Measurements from ENCODE around the gene RASGRF2. TPM values are rescaled to one million over a fixed set of nuclear protein-coding genes. Genes with fewer than 3 reads are reported as not detected.

The RASGRF2 gene
- total RNA-seq, 4 donors from 2014 or later, result 3.6 to 6.3 (median 4.8) TPM

GRCh38 chr5:81181576-81182316 lies 221.6 kb downstream of the RASGRF2 start:
- no peak for TF ChIP-seq CTCF (IDR thresholded peaks at IDR 0.05 in 4 of 5, conservative IDR thresholded peaks at IDR 0.05 in 1 of 5)
- TF ChIP-seq POLR2A (IDR thresholded peaks at IDR 0.05), result no peak
- Histone ChIP-seq H3K9me3 (no peaks in the 10 kb centered on the region), H3K27me3 (no peaks in the 10 kb centered on the region), H3K4me3 (no peak overlapping the region), H3K36me3 (no peaks in the 10 kb centered on the region), H3K4me1 (no peaks in the 10 kb centered on the region), H3K27ac (no peak overlapping the region)
- DNase-seq, result no peak
- intact Hi-C loops (cut with DNase I; ENCODE audit: low total_unique reads) (no loop called here), in situ Hi-C loops (cut with MboI; ENCODE audit: low sequenced_read_pairs in 4 of 4) (no loop called here)
- ATAC-seq, result no peak

- no peaks in the 10 kb centered on the region for H3K36me3 ChIP-seq
- H3K4me3 ChIP-seq, result no peak overlapping the region
- no peak for TF ChIP-seq POLR2A (IDR thresholded peaks at IDR 0.05)
- no peak for TF ChIP-seq CTCF (IDR thresholded peaks at IDR 0.05 in 4 of 5, conservative IDR thresholded peaks at IDR 0.05 in 1 of 5)
- no peak for ATAC-seq
- in situ Hi-C loops (cut with MboI; ENCODE audit: low sequenced_read_pairs in 4 of 4), result no loop called here
- DNase-seq, result no peak
- H3K4me1 ChIP-seq, result no peaks in the 10 kb centered on the region
- H3K27me3 ChIP-seq, result no peaks in the 10 kb centered on the region
- no peak overlapping the region for H3K27ac ChIP-seq
- intact Hi-C loops (cut with DNase I; ENCODE audit: low total_unique reads), result no loop called here
- no peaks in the 10 kb centered on the region for H3K9me3 ChIP-seq
Observed at GRCh38 chr5:81182396-81183390, 222.5 kb downstream of the RASGRF2 start.

GRCh38 chr5:81183811-81184748 lies 223.9 kb downstream of the RASGRF2 start:
- no peaks in the 10 kb centered on the region for H3K36me3 ChIP-seq
- H3K9me3 ChIP-seq, result no peaks in the 10 kb centered on the region
- no peak overlapping the region for H3K27ac ChIP-seq
- no peaks in the 10 kb centered on the region for H3K4me1 ChIP-seq
- TF ChIP-seq POLR2A (IDR thresholded peaks at IDR 0.05) (no peak), CTCF (IDR thresholded peaks at IDR 0.05 in 4 of 5, conservative IDR thresholded peaks at IDR 0.05 in 1 of 5) (no peak)
- no peak overlapping the region for H3K4me3 ChIP-seq
- DNase-seq, result no peak
- H3K27me3 ChIP-seq, result no peaks in the 10 kb centered on the region
- no peak for ATAC-seq
- intact Hi-C loops (cut with DNase I; ENCODE audit: low total_unique reads) (no loop called here), in situ Hi-C loops (cut with MboI; ENCODE audit: low sequenced_read_pairs in 4 of 4) (no loop called here)

GRCh38 chr5:81184749-81185110 lies 224.6 kb downstream of the RASGRF2 start:
- Histone ChIP-seq H3K9me3 (no peaks in the 10 kb centered on the region), H3K36me3 (no peaks in the 10 kb centered on the region), H3K27ac (no peak overlapping the region), H3K4me3 (no peak overlapping the region), H3K27me3 (no peaks in the 10 kb centered on the region), H3K4me1 (no peaks in the 10 kb centered on the region)
- ATAC-seq, result no peak
- in situ Hi-C loops (cut with MboI; ENCODE audit: low sequenced_read_pairs in 4 of 4), result no loop called here
- TF ChIP-seq CTCF (IDR thresholded peaks at IDR 0.05 in 4 of 5, conservative IDR thresholded peaks at IDR 0.05 in 1 of 5) (no peak), POLR2A (IDR thresholded peaks at IDR 0.05) (no peak)
- no peak for DNase-seq
- intact Hi-C loops (cut with DNase I; ENCODE audit: low total_unique reads), result no loop called here
